Stomach (tissue), 4 donors: ENCODE data around the gene ELOF1.

Source experiments
- CTCF ChIP-seq, 7 experiments: fragments of 450-650 bp in 4 of 7; fragments of 200-600 bp in 3 of 7; sonication (generic) in 3 of 7; IDR thresholded peaks; one replicate each; pipeline ENCODE4 v1.5.1; 2016 to 2019; ENCODE audit warnings: antibody characterized with exemption in 7 of 7, control low read depth in 2 of 7, mild to moderate bottlenecking in 1 of 7
- EP300 ChIP-seq: sonication (generic); formaldehyde crosslinking; IDR thresholded peaks from one replicate; pipeline ENCODE4 v1.6.1; 2017; ENCODE audit warnings: antibody characterized with exemption
- POLR2A ChIP-seq, 4 donors: fragments of 450-650 bp; IDR thresholded peaks; one replicate each; pipeline ENCODE4 v1.6.1; 2016; ENCODE audit warnings: antibody characterized with exemption in 4 of 4, control low read depth in 2 of 4, mild to moderate bottlenecking in 1 of 4, moderate library complexity in 1 of 4
- POLR2AphosphoS5 ChIP-seq, 3 donors: sonication (generic); formaldehyde crosslinking; IDR thresholded peaks; one replicate each; pipeline ENCODE4 v1.6.1; 2016; ENCODE audit warnings: antibody characterized with exemption in 3 of 3

- TF ChIP-seq CTCF (IDR thresholded peaks at IDR 0.05) (no peak), POLR2AphosphoS5 (IDR thresholded peaks at IDR 0.05) (no peak), EP300 (no peak), POLR2A (IDR thresholded peaks at IDR 0.05) (no peak)
Measured at GRCh38 chr19:11556634-11557420, 2.2 kb downstream of the ELOF1 start.
